H1 (cell line): Measurements from ENCODE around the gene IFNGR1. TPM values are rescaled to one million over a fixed set of nuclear protein-coding genes. Genes with fewer than 3 reads are reported as not detected.

Experiments
- CBX8 ChIP-seq: fragments of 300-800, 300-1000 bp; sonication (generic); IDR thresholded peaks from 2 replicates; pipeline ENCODE4 v1.7.1; 2016; ENCODE audit warnings: low read depth, low read length, borderline replicate concordance
- CHD7 ChIP-seq: fragments of 300-600 bp; sonication (generic); IDR thresholded peaks from 2 replicates; pipeline ENCODE4 v1.7.1; 2012; ENCODE audit warnings: low read length, moderate library complexity, mild to moderate bottlenecking, inconsistent platforms; ENCODE audit not compliant: insufficient replicate concordance
- EP300 ChIP-seq, 2 experiments: IDR thresholded peaks; 1 replicate in 1 of 2; 2 replicates in 1 of 2; pipeline ENCODE4 v1.6.1; 2011 to 2012; ENCODE audit warnings: low read depth in 2 of 2, low read length in 2 of 2, mild to moderate bottlenecking in 2 of 2, borderline replicate concordance in 1 of 2, inconsistent platforms in 1 of 2, moderate library complexity in 1 of 2
- MAFK ChIP-seq: IDR thresholded peaks from 2 replicates; pipeline ENCODE4 v1.6.1; 2012; ENCODE audit warnings: low read depth, mild to moderate bottlenecking, improper control_type of control experiment, low read length
- RNF2 ChIP-seq: fragments of 200-900, 300-1000 bp; sonication (generic); IDR thresholded peaks from 2 replicates; pipeline ENCODE4 v1.7.1; 2016; ENCODE audit warnings: borderline replicate concordance, low read depth, mild to moderate bottlenecking, antibody characterized with exemption, low read length; ENCODE audit not compliant: poor library complexity, severe bottlenecking; ENCODE audit errors: missing control alignments
- SIN3A ChIP-seq, 2 experiments: IDR thresholded peaks in 1 of 2; conservative IDR thresholded peaks in 1 of 2; 2 replicates each; pipeline ENCODE4 v1.6.1; 2011 to 2012; ENCODE audit warnings: low read length in 2 of 2, improper control_type of control experiment in 1 of 2, low read depth in 1 of 2, mild to moderate bottlenecking in 1 of 2
- SIRT6 ChIP-seq: IDR thresholded peaks from one replicate; pipeline ENCODE4 v1.7.1; 2012; ENCODE audit warnings: low read length, inconsistent platforms
- USF2 ChIP-seq: IDR thresholded peaks from 2 replicates; pipeline ENCODE4 v1.6.1; 2011; ENCODE audit warnings: low read length, improper control_type of control experiment
- polyA plus RNA-seq, 7 experiments: library from polyadenylated mRNA; depleted of rRNA in 3 of 7; stranded (reverse) in 5 of 7; unstranded in 2 of 7; fragments of >200 nt in 5 of 7; fragments of 200-250 nt in 2 of 7; gene quantifications; 1 replicate in 5 of 7; 2 replicates in 1 of 7; 4 replicates in 1 of 7; pipeline versions ENCODE4 v1.2.1 to v1.2.3, GENCODE V29; 2011 to 2013; ENCODE audit warnings: missing spikeins in 2 of 7, mixed read lengths in 2 of 7
- total RNA-seq: library from RNA; stranded (reverse); fragmentation: NEBNext Ultra II Directional; extraction: Animal tissue kit (Norgen Biotek cat#: 25700); gene quantifications from 2 replicates; pipeline ENCODE4 v1.2.1, GENCODE V29; 2021

IFNGR1 gene
- total and polyA plus RNA-seq, 2 of the 8 experiments (the other 6 are each of a cell fraction or from before 2014, with no cell fraction given), result 9.7 to 20.9 TPM

- TF ChIP-seq CHD7, result no peak
- no peak for TF ChIP-seq EP300 (IDR thresholded peaks at IDR 0.05; ENCODE audit: borderline replicate concordance in 1 of 2, low read depth in 2 of 2, low read length in 2 of 2)
- TF ChIP-seq CBX8, result no peak
- TF ChIP-seq SIRT6, result no peak
- TF ChIP-seq USF2, result no peak
- TF ChIP-seq SIN3A (conservative IDR thresholded peaks at IDR 0.05 in 1 of 2, IDR thresholded peaks at IDR 0.05 in 1 of 2; ENCODE audit: low read depth in 1 of 2, low read length in 2 of 2), result no peak
- TF ChIP-seq MAFK, result no peak
- no peak for TF ChIP-seq RNF2
Observed at GRCh38 chr6:137223370-137224131, 4.4 kb upstream of the IFNGR1 start (continued).
